Ascending aorta (tissue), 2 donors: ENCODE results near the gene FAIM2. TPM values are rescaled to one million over a fixed set of nuclear protein-coding genes. Genes with fewer than 3 reads are reported as not detected.

ENCODE experiments used
- DNase-seq, 2 donors: peaks; one replicate each; pipeline ENCODE4 v3.0.0-alpha.2; 2019; ENCODE audit warnings: low spot score in 2 of 2
- H3K27ac ChIP-seq, 2 donors: fragments of 200-600 bp; sonication (generic); one replicate each; pipeline ENCODE4 v1.5.1; 2016 to 2017; ENCODE audit warnings: mild to moderate bottlenecking in 1 of 2
- H3K27me3 ChIP-seq: fragments of 200-600 bp; sonication (generic); one replicate; pipeline ENCODE4 v1.5.1; 2017
- H3K36me3 ChIP-seq, 2 donors: fragments of 200-600 bp; sonication (generic); one replicate each; pipeline ENCODE4 v1.5.1; 2016
- H3K4me1 ChIP-seq, 2 donors: fragments of 200-600 bp; sonication (generic); one replicate each; pipeline ENCODE4 v1.5.1; 2016 to 2017; ENCODE audit warnings: mild to moderate bottlenecking in 1 of 2
- H3K4me3 ChIP-seq, 2 donors: fragments of 200-600 bp; sonication (generic); one replicate each; pipeline ENCODE4 v1.5.1; 2016 to 2017; ENCODE audit warnings: mild to moderate bottlenecking in 1 of 2
- H3K9me3 ChIP-seq, 2 donors: fragments of 200-600 bp; sonication (generic); one replicate each; pipeline ENCODE4 v1.5.1; 2016
- CTCF ChIP-seq, 3 experiments: fragments of 200-600 bp in 2 of 3; fragments of 450-650 bp in 1 of 3; sonication (generic) in 2 of 3; IDR thresholded peaks; one replicate each; pipeline ENCODE4 v1.5.1; 2016 to 2019; ENCODE audit warnings: antibody characterized with exemption in 3 of 3, mild to moderate bottlenecking in 1 of 3, moderate library complexity in 1 of 3
- intact Hi-C: fragments of 100-400 bp; cut with DNase I; formaldehyde crosslinking; loops from one replicate; pipeline ENCODE4 v1.15.1; 2023
- total RNA-seq: library from RNA; depleted of rRNA; stranded (reverse); fragments of >200 nt; gene quantifications from one replicate; pipeline ENCODE4 v1.1.0, GENCODE V29; 2016

FAIM2 gene
- total RNA-seq, 1 donor from 2014 or later = 0.75 TPM

DNA sequence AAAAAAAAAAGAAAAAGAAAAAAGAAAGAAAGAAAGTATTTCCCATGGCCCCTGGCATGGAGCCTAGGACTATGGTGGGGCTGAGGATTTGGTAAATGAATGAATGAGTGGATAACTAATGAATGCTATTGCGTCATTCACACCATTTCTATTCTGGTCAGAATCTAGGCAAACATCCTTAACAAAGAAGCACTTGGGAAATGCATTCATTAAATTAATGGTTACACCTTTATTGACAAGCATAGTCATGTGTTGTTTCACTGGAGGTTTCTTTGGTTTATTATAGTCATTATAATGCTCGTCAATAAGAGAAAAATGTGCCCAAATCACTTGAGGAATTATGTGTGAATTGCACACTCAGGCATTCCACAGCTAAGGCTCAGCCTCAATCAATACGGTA lies 33.2 kb upstream of the FAIM2 start:
- Histone ChIP-seq H3K9me3 (no peaks in the 10 kb centered on the region), H3K27me3 (no peaks in the 10 kb centered on the region), H3K4me3 (no peak overlapping the region), H3K4me1 (no peaks in the 10 kb centered on the region), H3K36me3 (no peaks in the 10 kb centered on the region), H3K27ac (no peak overlapping the region)
- DNase-seq = no peak
- intact Hi-C loops = no loop called here
- no peak for TF ChIP-seq CTCF (IDR thresholded peaks at IDR 0.05)

- Histone ChIP-seq H3K36me3 (no peaks in the 10 kb centered on the region), H3K4me3 (no peak overlapping the region), H3K4me1 (no peaks in the 10 kb centered on the region), H3K27ac (no peak overlapping the region), H3K27me3 (no peaks in the 10 kb centered on the region), H3K9me3 (no peaks in the 10 kb centered on the region)
- no peak for DNase-seq
- intact Hi-C loops = no loop called here
- no peak for TF ChIP-seq CTCF (IDR thresholded peaks at IDR 0.05)
These were observed 30.8 kb upstream of the FAIM2 start for GRCh38 chr12:49934505-49934904.

DNA sequence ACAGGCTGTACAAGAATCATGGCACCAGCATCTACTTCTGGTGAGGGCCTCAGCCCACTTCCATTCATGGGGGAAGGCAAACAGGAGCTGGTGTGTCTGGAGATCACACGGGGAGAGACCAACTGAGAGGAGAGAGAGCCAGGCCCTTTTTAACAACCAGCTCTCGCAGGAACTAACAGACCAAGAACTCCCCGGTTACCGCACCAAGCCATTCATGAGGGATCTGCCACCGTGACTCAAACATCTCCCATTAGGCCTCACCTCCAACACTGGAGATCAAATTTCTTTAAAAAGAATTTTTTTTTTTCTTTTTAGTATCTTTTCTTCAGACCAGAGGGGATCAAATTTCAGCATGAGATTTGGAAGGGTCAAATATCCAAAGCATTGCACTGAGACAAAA lies 30.1 kb upstream of the FAIM2 start:
- Histone ChIP-seq H3K4me1 (no peaks in the 10 kb centered on the region), H3K27me3 (no peaks in the 10 kb centered on the region), H3K36me3 (no peaks in the 10 kb centered on the region), H3K4me3 (no peak overlapping the region), H3K9me3 (no peaks in the 10 kb centered on the region), H3K27ac (no peak overlapping the region)
- peak in 1 of 2 donors; percentile 61 for DNase-seq
- no peak for TF ChIP-seq CTCF (IDR thresholded peaks at IDR 0.05)
- intact Hi-C loops = no loop called here

DNA sequence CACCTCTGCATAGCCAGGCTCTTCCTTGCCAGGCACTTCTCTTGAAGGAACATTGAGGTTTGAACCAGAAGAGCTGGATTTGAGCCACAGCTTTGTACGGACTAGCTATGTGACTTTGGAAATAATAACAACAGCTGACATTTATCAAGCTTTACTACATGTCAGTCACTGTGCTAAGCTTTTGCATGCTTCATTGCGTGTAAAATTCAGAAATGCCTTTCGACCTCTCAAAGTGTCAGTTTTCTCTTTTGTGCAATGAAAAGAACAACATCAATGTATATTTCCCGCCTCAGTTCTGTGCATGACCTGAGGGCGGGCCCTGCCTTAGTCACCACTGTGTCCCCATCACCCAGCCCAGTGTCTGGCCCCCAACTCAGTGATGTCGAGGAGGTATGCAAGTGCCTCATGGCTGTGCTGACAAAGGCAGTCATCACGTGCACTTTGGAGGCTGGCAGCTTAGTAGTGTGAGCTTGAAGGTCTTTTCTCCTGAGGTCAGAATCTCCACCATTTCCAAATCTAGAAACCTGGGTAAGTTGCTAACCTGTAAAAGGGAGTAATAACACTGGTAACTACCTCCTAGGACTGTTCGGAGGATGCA lies 28.9 kb upstream of the FAIM2 start:
- H3K27ac ChIP-seq = no peak overlapping the region
- H3K4me3 ChIP-seq = no peak overlapping the region
- no peaks in the 10 kb centered on the region for H3K9me3 ChIP-seq
- no peaks in the 10 kb centered on the region for H3K27me3 ChIP-seq
- H3K36me3 ChIP-seq = no peaks in the 10 kb centered on the region
- TF ChIP-seq CTCF (IDR thresholded peaks at IDR 0.05) = no peak
- H3K4me1 ChIP-seq = no peaks in the 10 kb centered on the region
- intact Hi-C loops = no loop called here
- peak in 1 of 2 donors; percentile 30 for DNase-seq

- DNase-seq = peak in 1 of 2 donors; percentile 33
- no peak overlapping the region for H3K27ac ChIP-seq
- H3K36me3 ChIP-seq = no peaks in the 10 kb centered on the region
- H3K9me3 ChIP-seq = no peaks in the 10 kb centered on the region
- no peak for TF ChIP-seq CTCF (IDR thresholded peaks at IDR 0.05)
- no peaks in the 10 kb centered on the region for H3K4me1 ChIP-seq
- intact Hi-C loops = no loop called here
- H3K4me3 ChIP-seq = no peak overlapping the region
- H3K27me3 ChIP-seq = no peaks in the 10 kb centered on the region
These were observed 28.3 kb upstream of the FAIM2 start for GRCh38 chr12:49932023-49932422.
